ENCODE results near the gene QSOX2.

The QSOX2 gene

GRCh38 chr9:136190237-136190601, 55.4 kb downstream of the QSOX2 start:
- Histone ChIP-seq H3K27me3 (ENCODE audit: insufficient read depth, low read depth) (peaks cover 84% of the 10 kb centered on the region), H3K36me3 (ENCODE audit: insufficient read depth) (no peaks in the 10 kb centered on the region)

GRCh38 chr9:136189394-136190236, 56.0 kb downstream of the QSOX2 start:
- Histone ChIP-seq H3K4me2 (0 out of 2 replicates have a peak overlapping the region, but pooled peaks have one; percentile 21), H3K27me3 (ENCODE audit: insufficient read depth, low read depth) (peaks cover 84% of the 10 kb centered on the region), H3K9ac (no peak overlapping the region), H2AFZ (ENCODE audit: low read depth) (no peak overlapping the region), H3K36me3 (ENCODE audit: insufficient read depth) (no peaks in the 10 kb centered on the region), H3K4me3 (IDR thresholded peaks at IDR 0.05; ENCODE audit: insufficient read depth, low read depth, low read length) (no peak overlapping the region), H3K4me1 (ENCODE audit: low read depth, poor library complexity, severe bottlenecking) (peaks cover 22% of the 10 kb centered on the region), H3K79me2 (ENCODE audit: insufficient read depth, low read depth) (no peaks in the 10 kb centered on the region), H4K20me1 (ENCODE audit: insufficient read depth) (no peaks in the 10 kb centered on the region), H3K27ac (no peak overlapping the region)
- no peak for TF ChIP-seq CTCF (conservative IDR thresholded peaks at IDR 0.05; ENCODE audit: low read depth, low read length)

More at GRCh38 chr9:136190237-136190601, 55.4 kb downstream of the QSOX2 start:
- no peak for TF ChIP-seq CTCF (conservative IDR thresholded peaks at IDR 0.05; ENCODE audit: low read depth, low read length)
- H4K20me1 ChIP-seq (ENCODE audit: insufficient read depth), result no peaks in the 10 kb centered on the region
- H3K4me3 ChIP-seq (IDR thresholded peaks at IDR 0.05; ENCODE audit: insufficient read depth, low read depth, low read length), result no peak overlapping the region
- no peak overlapping the region for H3K9ac ChIP-seq
- no peak overlapping the region for H3K27ac ChIP-seq
- no peaks in the 10 kb centered on the region for H3K79me2 ChIP-seq (ENCODE audit: insufficient read depth, low read depth)
- peaks cover 22% of the 10 kb centered on the region for H3K4me1 ChIP-seq (ENCODE audit: low read depth, poor library complexity, severe bottlenecking)
- H2AFZ ChIP-seq (ENCODE audit: low read depth), result no peak overlapping the region
- no peak overlapping the region for H3K4me2 ChIP-seq

GRCh38 chr9:136187683-136188586, 57.7 kb downstream of the QSOX2 start:
- Histone ChIP-seq H3K4me1 (ENCODE audit: low read depth, poor library complexity, severe bottlenecking) (peaks cover 22% of the 10 kb centered on the region), H3K27me3 (ENCODE audit: insufficient read depth, low read depth) (peaks cover 93% of the 10 kb centered on the region), H3K4me3 (IDR thresholded peaks at IDR 0.05; ENCODE audit: insufficient read depth, low read depth, low read length) (no peak overlapping the region), H3K79me2 (ENCODE audit: insufficient read depth, low read depth) (no peaks in the 10 kb centered on the region), H3K36me3 (ENCODE audit: insufficient read depth) (no peaks in the 10 kb centered on the region), H3K4me2 (no peak overlapping the region), H3K9ac (no peak overlapping the region), H2AFZ (ENCODE audit: low read depth) (no peak overlapping the region), H4K20me1 (ENCODE audit: insufficient read depth) (no peaks in the 10 kb centered on the region), H3K27ac (no peak overlapping the region)
- no peak for TF ChIP-seq CTCF (conservative IDR thresholded peaks at IDR 0.05; ENCODE audit: low read depth, low read length)

- peaks cover 19% of the 10 kb centered on the region for H3K4me1 ChIP-seq (ENCODE audit: low read depth, poor library complexity, severe bottlenecking)
Measured at GRCh38 chr9:136187197-136187596, 58.4 kb downstream of the QSOX2 start.

More at GRCh38 chr9:136187197-136187596, 58.4 kb downstream of the QSOX2 start:
- no peak for TF ChIP-seq CTCF (conservative IDR thresholded peaks at IDR 0.05; ENCODE audit: low read depth, low read length)
- H3K27me3 ChIP-seq (ENCODE audit: insufficient read depth, low read depth), result peaks cover 93% of the 10 kb centered on the region
- no peak overlapping the region for H3K9ac ChIP-seq
- H3K27ac ChIP-seq, result no peak overlapping the region
- no peak overlapping the region for H3K4me3 ChIP-seq (IDR thresholded peaks at IDR 0.05; ENCODE audit: insufficient read depth, low read depth, low read length)
- no peaks in the 10 kb centered on the region for H4K20me1 ChIP-seq (ENCODE audit: insufficient read depth)
- H3K36me3 ChIP-seq (ENCODE audit: insufficient read depth), result no peaks in the 10 kb centered on the region
- H3K4me2 ChIP-seq, result no peak overlapping the region
- no peaks in the 10 kb centered on the region for H3K79me2 ChIP-seq (ENCODE audit: insufficient read depth, low read depth)
- H2AFZ ChIP-seq (ENCODE audit: low read depth), result no peak overlapping the region
